Measurements from ENCODE around the gene PHLDA3. TPM values are rescaled to one million over a fixed set of nuclear protein-coding genes. Genes with fewer than 3 reads are reported as not detected.
A peak's percentile ranks its signal among the peaks of the same experiment; 100 is the strongest.

PHLDA3 gene
- total and polyA plus RNA-seq, 7 experiments from 2014 or later: 0.13 to 22.4 (median 0.67) TPM; not detected in 1

DNA sequence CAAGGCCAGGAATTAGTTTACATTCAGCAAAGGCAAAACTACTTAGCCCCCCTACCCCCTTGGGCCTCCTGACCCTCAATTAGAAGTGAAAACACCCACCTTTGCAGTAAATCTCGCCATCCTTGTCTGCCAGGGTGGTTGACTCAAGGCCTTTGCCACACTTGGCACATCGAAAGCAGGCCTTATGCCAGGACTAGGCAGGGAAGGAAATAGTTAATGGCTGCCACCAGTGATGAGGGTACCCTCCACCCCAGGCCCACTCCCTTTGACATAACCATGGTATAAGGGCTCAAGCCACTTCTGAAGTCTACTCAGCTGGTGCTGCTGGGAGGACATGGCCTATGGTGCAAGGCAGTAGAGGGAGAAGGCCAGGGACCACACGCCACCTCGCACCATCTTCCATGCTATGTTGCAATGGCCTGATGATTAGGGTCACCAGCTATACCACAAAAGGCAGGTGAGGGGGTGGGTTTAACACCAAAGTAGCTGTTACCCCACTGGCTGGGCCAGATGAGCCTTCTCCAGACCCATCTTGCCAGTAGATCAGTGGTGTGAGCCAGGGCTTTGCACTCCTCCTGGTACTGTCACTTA, 16.3 kb upstream of the PHLDA3 start:
- Histone ChIP-seq H3K4me1 (ENCODE audit: control insufficient read depth in 2 of 2, insufficient read depth in 2 of 2, low read length in 2 of 2) (peaks cover 15 to 19% of the 10 kb centered on the region in 2 donors), H3K4me3 (ENCODE audit: low read length) (no peak overlapping the region), H3K27me3 (ENCODE audit: control insufficient read depth in 2 of 2, insufficient read depth in 2 of 2, low read length in 2 of 2) (peaks cover 0 to 14% of the 10 kb centered on the region in 2 donors), H3K9me3 (ENCODE audit: control insufficient read depth in 2 of 3, low read length in 3 of 3) (no peaks in the 10 kb centered on the region), H3K27ac (ENCODE audit: low read depth, low read length) (no peak overlapping the region), H3K36me3 (ENCODE audit: control insufficient read depth in 2 of 3, insufficient read depth in 3 of 3, low read length in 3 of 3) (peaks cover 0 to 48% (median 0%) of the 10 kb centered on the region in 3 experiments)
- H3K4me3 Mint-ChIP-seq: no peak overlapping the region
- CTCF ChIA-PET: interaction anchor here (2.4 to 14.3 kb wide), 2 partner anchors 26 to 31 kb away, joined by 7 to 215 read pairs; no protein-coding TSS in a partner anchor
- peaks cover 0 to 9% (median 2%) of the 10 kb centered on the region in 5 donors for H3K36me3 Mint-ChIP-seq
- ATAC-seq (no peak), DNase-seq (no peak)
- H3K27ac Mint-ChIP-seq: peak overlapping the region in 1 of 9 donors; percentile 56
- POLR2A ChIA-PET: no interaction called here
- no peaks in the 10 kb centered on the region for H3K9me3 Mint-ChIP-seq
- peaks cover 7 to 12% (median 8%) of the 10 kb centered on the region in 5 donors for H3K27me3 Mint-ChIP-seq
- H3K4me1 Mint-ChIP-seq: peaks cover 8 to 26% (median 17%) of the 10 kb centered on the region in 7 donors
- intact Hi-C loops (cut with micrococcal nuclease): loop anchor here in 1 of 2 donors (10.0 kb wide), 1 partner anchor 660 kb away; the partner anchor contains the start of gene ARL8A

DNA sequence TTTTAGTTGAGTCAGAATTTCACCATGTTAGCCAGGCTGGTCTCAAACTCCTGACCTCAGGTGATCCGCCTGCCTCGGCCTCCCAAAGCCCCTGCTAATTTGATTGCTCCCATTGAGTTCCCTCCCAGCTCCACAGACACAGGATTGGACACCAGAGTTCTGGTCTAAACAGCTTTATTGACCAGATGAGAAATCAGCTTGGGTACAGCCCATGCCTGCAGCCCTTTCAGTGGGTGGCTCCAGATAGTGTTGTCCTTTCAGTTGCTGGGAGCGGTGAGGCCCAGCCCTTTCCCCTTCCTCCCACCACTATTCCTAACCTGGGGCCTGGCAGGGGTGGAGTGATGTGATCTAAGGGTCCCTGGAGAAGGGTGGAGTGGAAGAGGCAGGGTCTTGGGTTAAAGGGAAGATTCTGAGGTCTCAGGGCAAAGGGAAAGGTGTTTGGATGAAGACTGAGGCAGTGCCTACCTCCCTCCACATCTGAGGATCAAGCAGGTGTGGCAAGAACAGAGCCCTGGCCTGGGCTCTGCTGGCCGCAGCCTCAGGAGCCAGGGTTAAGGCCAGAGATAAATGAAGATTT, 14.5 kb upstream of the PHLDA3 start:
- Mint-ChIP-seq H3K9me3 (no peaks in the 10 kb centered on the region), H3K4me3 (no peak overlapping the region), H3K27me3 (peaks cover 12 to 19% (median 14%) of the 10 kb centered on the region in 5 donors), H3K27ac (peak overlapping the region in 2 of 9 donors; percentile 5 to 55), H3K4me1 (peaks cover 8 to 28% (median 23%) of the 10 kb centered on the region in 7 donors), H3K36me3 (peaks cover 0 to 7% (median under 1%) of the 10 kb centered on the region in 5 donors)
- Histone ChIP-seq H3K4me1 (ENCODE audit: control insufficient read depth in 2 of 2, insufficient read depth in 2 of 2, low read length in 2 of 2) (peaks cover 15 to 19% of the 10 kb centered on the region in 2 donors), H3K27ac (ENCODE audit: low read depth, low read length) (no peak overlapping the region), H3K27me3 (ENCODE audit: control insufficient read depth in 2 of 2, insufficient read depth in 2 of 2, low read length in 2 of 2) (peaks cover 0 to 14% of the 10 kb centered on the region in 2 donors), H3K4me3 (ENCODE audit: low read length) (no peak overlapping the region), H3K36me3 (ENCODE audit: control insufficient read depth in 2 of 3, insufficient read depth in 3 of 3, low read length in 3 of 3) (peaks cover 0 to 33% (median 0%) of the 10 kb centered on the region in 3 experiments), H3K9me3 (ENCODE audit: control insufficient read depth in 2 of 3, low read length in 3 of 3) (no peaks in the 10 kb centered on the region)
- ChIA-PET CTCF (interaction anchor here (0.9 to 14.3 kb wide), 3 partner anchors 20 to 33 kb away, joined by 3 to 215 read pairs (median 3); no protein-coding TSS in a partner anchor), POLR2A (interaction anchor here (0.6 kb wide), 1 partner anchor 346 kb away, joined by 3 read pairs; no protein-coding TSS in a partner anchor)
- DNase-seq (no peak), ATAC-seq (no peak)
- intact Hi-C loops (cut with micrococcal nuclease): loop anchor here (2.0 to 10.0 kb wide), 4 partner anchors 75 to 661 kb away; partner anchors contain the start of gene ARL8A (in 1 of the 2)

DNA sequence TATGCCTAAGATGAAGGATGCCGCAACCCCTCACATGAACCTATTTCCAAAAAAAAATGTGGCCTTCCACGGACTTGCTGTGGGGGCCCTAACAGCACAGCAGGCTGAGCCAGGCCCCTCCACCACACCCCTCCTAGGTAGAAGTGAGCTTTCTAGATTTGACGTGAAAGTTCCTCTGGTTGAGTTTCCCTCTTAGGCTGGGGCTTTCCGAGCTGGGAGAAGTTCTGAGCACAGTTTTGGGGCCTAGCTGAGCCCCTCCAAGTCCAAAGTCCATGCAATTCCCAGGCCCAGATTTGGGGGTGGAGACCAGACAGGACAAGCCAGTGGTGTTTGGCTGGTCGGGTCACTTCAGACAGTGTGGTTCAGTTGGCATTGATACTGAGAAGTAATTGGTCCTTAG, 13.8 kb upstream of the PHLDA3 start:
- CTCF ChIA-PET: interaction anchor here (0.6 to 14.3 kb wide), 6 partner anchors 21 to 241 kb away, joined by 3 to 215 read pairs (median 7); partner anchors contain the start of gene CSRP1
- H3K27me3 Mint-ChIP-seq: peaks cover 12 to 19% (median 17%) of the 10 kb centered on the region in 5 donors
- ATAC-seq (no peak), DNase-seq (no peak)
- H3K9me3 Mint-ChIP-seq: no peaks in the 10 kb centered on the region
- Histone ChIP-seq H3K4me3 (ENCODE audit: low read length) (no peak overlapping the region), H3K27me3 (ENCODE audit: control insufficient read depth in 2 of 2, insufficient read depth in 2 of 2, low read length in 2 of 2) (peaks cover 0 to 14% of the 10 kb centered on the region in 2 donors), H3K27ac (ENCODE audit: low read depth, low read length) (no peak overlapping the region), H3K4me1 (ENCODE audit: control insufficient read depth in 2 of 2, insufficient read depth in 2 of 2, low read length in 2 of 2) (peaks cover 15 to 19% of the 10 kb centered on the region in 2 donors), H3K36me3 (ENCODE audit: control insufficient read depth in 2 of 3, insufficient read depth in 3 of 3, low read length in 3 of 3) (peaks cover 0 to 26% (median 0%) of the 10 kb centered on the region in 3 experiments), H3K9me3 (ENCODE audit: control insufficient read depth in 2 of 3, low read length in 3 of 3) (no peaks in the 10 kb centered on the region)
- peak overlapping the region in 1 of 9 donors; percentile 14 for H3K27ac Mint-ChIP-seq
- intact Hi-C loops (cut with micrococcal nuclease): loop anchor here (1.0 to 10.0 kb wide), 6 partner anchors 25 to 662 kb away; partner anchors contain the start of genes ARL8A (in 1 of the 2) and CSRP1 (in 1 of the 2)
- POLR2A ChIA-PET: interaction anchor here (0.6 to 1.9 kb wide), 4 partner anchors 23 to 418 kb away, joined by 3 to 10 read pairs (median 3); no protein-coding TSS in a partner anchor
- H3K4me3 Mint-ChIP-seq: peak overlapping the region in 1 of 10 donors; percentile 79
- H3K4me1 Mint-ChIP-seq: peaks cover 8 to 28% (median 23%) of the 10 kb centered on the region in 7 donors
- peaks cover 0 to 5% (median 0%) of the 10 kb centered on the region in 5 donors for H3K36me3 Mint-ChIP-seq

DNA sequence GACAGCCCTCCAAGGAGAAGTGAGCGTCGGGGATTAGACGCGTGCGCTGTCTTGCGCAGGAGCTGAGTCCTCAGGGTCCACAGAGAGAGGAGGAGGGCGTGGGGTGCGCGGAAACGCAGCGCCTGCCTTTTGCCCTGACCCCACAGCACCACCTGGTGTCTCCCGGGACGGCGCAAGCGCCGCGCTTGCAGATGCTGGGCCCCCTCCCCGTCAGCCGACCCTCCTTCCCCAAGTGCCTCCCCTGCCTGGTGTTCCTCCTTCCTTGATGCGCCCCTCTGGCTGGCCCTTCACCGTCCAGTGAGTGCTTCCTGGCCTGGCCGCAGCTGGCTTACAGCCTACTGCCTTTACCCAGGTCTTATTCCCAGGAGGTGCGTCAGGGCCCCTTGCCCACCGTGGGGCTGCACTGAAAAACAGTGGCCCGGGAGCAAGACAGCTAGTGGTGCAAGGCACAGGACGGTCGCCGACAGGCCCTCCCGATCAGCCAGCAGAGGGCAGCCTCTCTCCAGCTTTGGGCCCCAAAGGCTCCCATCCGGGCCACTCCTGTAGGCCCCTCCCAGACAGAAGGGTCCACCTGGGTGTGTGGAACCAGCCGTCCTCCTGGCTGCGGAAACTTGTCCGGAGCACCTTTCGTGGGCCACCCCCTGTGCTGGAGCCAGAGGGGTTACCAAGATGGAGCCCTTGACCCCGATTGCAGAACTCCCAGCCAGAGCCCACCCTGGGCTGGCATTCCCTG, 12.9 kb upstream of the PHLDA3 start:
- Histone ChIP-seq H3K27ac (ENCODE audit: low read depth, low read length) (no peak overlapping the region), H3K27me3 (ENCODE audit: control insufficient read depth in 2 of 2, insufficient read depth in 2 of 2, low read length in 2 of 2) (peaks cover 0 to 14% of the 10 kb centered on the region in 2 donors), H3K4me1 (ENCODE audit: control insufficient read depth in 2 of 2, insufficient read depth in 2 of 2, low read length in 2 of 2) (peaks cover 15 to 19% of the 10 kb centered on the region in 2 donors), H3K4me3 (ENCODE audit: low read length) (peak overlapping the region; percentile 48), H3K9me3 (ENCODE audit: control insufficient read depth in 2 of 3, low read length in 3 of 3) (no peaks in the 10 kb centered on the region), H3K36me3 (ENCODE audit: control insufficient read depth in 2 of 3, insufficient read depth in 3 of 3, low read length in 3 of 3) (peaks cover 0 to 20% (median 0%) of the 10 kb centered on the region in 3 experiments)
- Mint-ChIP-seq H3K36me3 (peaks cover 0 to 5% (median 0%) of the 10 kb centered on the region in 5 donors), H3K4me3 (peak overlapping the region; percentile 71 to 84 (median 76)), H3K9me3 (no peaks in the 10 kb centered on the region), H3K27ac (no peak overlapping the region), H3K4me1 (peaks cover 8 to 28% (median 23%) of the 10 kb centered on the region in 7 donors), H3K27me3 (peaks cover 12 to 26% (median 20%) of the 10 kb centered on the region in 5 donors)
- POLR2A ChIA-PET: interaction anchor here (1.9 kb wide), 1 partner anchor 32 kb away, joined by 10 read pairs; no protein-coding TSS in a partner anchor
- intact Hi-C loops (cut with micrococcal nuclease): loop anchor here (1.0 to 10.0 kb wide), 8 partner anchors 25 to 663 kb away; partner anchors contain the start of genes ARL8A (in 1 of the 2) and CSRP1 (in 1 of the 2)
- DNase-seq (peak; percentile 58 to 80 (median 74)), ATAC-seq (peak; percentile 89)
- CTCF ChIA-PET: interaction anchor here (0.6 to 14.3 kb wide), 13 partner anchors 10 to 242 kb away, joined by 3 to 215 read pairs (median 3); partner anchors contain the start of gene CSRP1

DNA sequence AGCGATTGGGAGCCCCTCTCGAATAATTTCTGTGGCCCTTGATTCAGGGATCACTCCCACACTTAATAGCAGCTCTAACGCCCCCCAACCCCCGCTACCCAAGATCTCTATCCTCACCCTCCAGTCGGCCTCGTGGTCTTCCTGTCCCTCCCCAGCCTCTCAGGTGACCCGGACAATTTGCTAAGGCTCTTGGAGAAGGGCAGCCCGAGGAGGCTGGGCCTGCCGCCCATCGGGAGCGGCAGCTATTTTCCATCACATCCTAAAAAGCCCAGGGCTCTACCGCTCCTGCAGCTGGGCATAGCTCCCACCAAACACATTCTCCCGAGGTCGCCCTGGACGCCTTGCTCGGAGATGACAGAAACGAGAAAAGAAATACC, 12.0 kb upstream of the PHLDA3 start:
- H3K27ac ChIP-seq (ENCODE audit: low read depth, low read length): no peak overlapping the region
- Mint-ChIP-seq H3K27me3 (peaks cover 19 to 30% (median 26%) of the 10 kb centered on the region in 5 donors), H3K4me1 (peaks cover 8 to 27% (median 22%) of the 10 kb centered on the region in 7 donors), H3K9me3 (peaks cover 0 to 1% (median 0%) of the 10 kb centered on the region in 11 donors), H3K4me3 (peak overlapping the region; percentile 54 to 84 (median 76)), H3K27ac (peak overlapping the region in 2 of 9 donors; percentile 15 to 48), H3K36me3 (peaks cover 0 to 4% (median 0%) of the 10 kb centered on the region in 5 donors)
- no peaks in the 10 kb centered on the region for H3K9me3 ChIP-seq (ENCODE audit: control insufficient read depth in 2 of 3, low read length in 3 of 3)
- peaks cover 0 to 14% of the 10 kb centered on the region in 2 donors for H3K27me3 ChIP-seq (ENCODE audit: control insufficient read depth in 2 of 2, insufficient read depth in 2 of 2, low read length in 2 of 2)
- no peak for ATAC-seq
- ChIA-PET POLR2A (interaction anchor here (1.9 kb wide), 1 partner anchor 32 kb away, joined by 10 read pairs; no protein-coding TSS in a partner anchor), CTCF (interaction anchor here (0.6 to 14.3 kb wide), 10 partner anchors 11 to 44 kb away, joined by 3 to 215 read pairs (median 8); partner anchors contain the start of gene CSRP1)
- peak overlapping the region; percentile 48 for H3K4me3 ChIP-seq (ENCODE audit: low read length)
- H3K4me1 ChIP-seq (ENCODE audit: control insufficient read depth in 2 of 2, insufficient read depth in 2 of 2, low read length in 2 of 2): peaks cover 15 to 19% of the 10 kb centered on the region in 2 donors
- intact Hi-C loops (cut with micrococcal nuclease): loop anchor here (1.0 to 10.0 kb wide), 5 partner anchors 33 to 664 kb away; partner anchors contain the start of gene ARL8A (in 1 of the 2)
- DNase-seq: no peak
- peaks cover 0 to 20% (median 0%) of the 10 kb centered on the region in 3 experiments for H3K36me3 ChIP-seq (ENCODE audit: control insufficient read depth in 2 of 3, insufficient read depth in 3 of 3, low read length in 3 of 3)
